Thyroid gland (tissue), 4 donors: ENCODE results near the gene ZNF318. TPM values are rescaled to one million over a fixed set of nuclear protein-coding genes. Genes with fewer than 3 reads are reported as not detected.

Experiments
- DNase-seq, 2 donors: peaks; one replicate each; pipeline ENCODE4 v3.0.0-alpha.2; 2019
- H3K27ac ChIP-seq, 3 donors: fragments of 200-600 bp; sonication (generic); 1 replicate in 2 of 3; 2 replicates in 1 of 3; pipeline ENCODE4 v1.5.1; 2016 to 2019; ENCODE audit warnings: mild to moderate bottlenecking in 1 of 3, moderate library complexity in 1 of 3
- H3K27me3 ChIP-seq: fragments of 200-600 bp; sonication (generic); one replicate; pipeline ENCODE4 v1.5.1; 2019
- H3K36me3 ChIP-seq, 2 donors: fragments of 200-600 bp; sonication (generic); one replicate each; pipeline ENCODE4 v1.5.1; 2016 to 2019
- H3K4me1 ChIP-seq, 2 donors: fragments of 200-600 bp; sonication (generic); one replicate each; pipeline ENCODE4 v1.5.1; 2017 to 2019
- H3K4me3 ChIP-seq, 3 donors: fragments of 200-600 bp; sonication (generic); replicated peaks in 1 of 3; 1 replicate in 2 of 3; 2 replicates in 1 of 3; pipeline ENCODE4 v1.5.1; 2016; ENCODE audit warnings: mild to moderate bottlenecking in 1 of 3
- H3K9me3 ChIP-seq: fragments of 200-600 bp; sonication (generic); one replicate; pipeline ENCODE4 v1.5.1; 2017
- CTCF ChIP-seq, 6 experiments: fragments of 200-600 bp in 3 of 6; fragments of 450-650 bp in 3 of 6; sonication (generic) in 3 of 6; IDR thresholded peaks; one replicate each; pipeline ENCODE4 v1.5.1; 2016 to 2019; ENCODE audit warnings: antibody characterized with exemption in 6 of 6, mild to moderate bottlenecking in 2 of 6, inconsistent platforms in 1 of 6, moderate library complexity in 1 of 6
- POLR2A ChIP-seq, 2 donors: fragments of 450-650 bp; IDR thresholded peaks; one replicate each; pipeline ENCODE4 v1.6.1; 2017; ENCODE audit warnings: antibody characterized with exemption in 2 of 2, mild to moderate bottlenecking in 2 of 2, moderate library complexity in 1 of 2
- WGBS, 2 donors: methylation state at CpG; one replicate each; pipeline ENCODE4 v1.1.5; 2017; 5-methylcytosine and 5-hydroxymethylcytosine counted together
- intact Hi-C: fragments of 100-400 bp; cut with DNase I; formaldehyde crosslinking; loops from one replicate; pipeline ENCODE4 v1.15.1; 2023
- total RNA-seq, 4 donors: library from RNA; depleted of rRNA; stranded (reverse); fragments of >200 nt; gene quantifications; one replicate each; pipeline ENCODE4 v1.2.3, GENCODE V29; 2016

Gene ZNF318
- total RNA-seq, 4 donors from 2014 or later = 32.4 to 84.6 (median 37.5) TPM

GRCh38 chr6:43313813-43314212 is 55.6 kb downstream of the ZNF318 start:
- Histone ChIP-seq H3K9me3 (no peaks in the 10 kb centered on the region), H3K36me3 (no peaks in the 10 kb centered on the region), H3K27me3 (no peaks in the 10 kb centered on the region), H3K4me3 (no peak overlapping the region), H3K27ac (no peak overlapping the region), H3K4me1 (peaks cover 2 to 3% of the 10 kb centered on the region in 2 donors)
- TF ChIP-seq CTCF (IDR thresholded peaks at IDR 0.05) (no peak), POLR2A (IDR thresholded peaks at IDR 0.05) (no peak)
- intact Hi-C loops = no loop called here
- 88 to 89% methylated on average over 1 of the region's 1 CpG for WGBS, 2 donors
- DNase-seq = no peak

- intact Hi-C loops = no loop called here
Measured at GRCh38 chr6:43311666-43312065, 57.8 kb downstream of the ZNF318 start.

GRCh38 chr6:43310624-43311023 is 58.8 kb downstream of the ZNF318 start:
- intact Hi-C loops = no loop called here
- DNase-seq = no peak
- Histone ChIP-seq H3K27ac (no peak overlapping the region), H3K27me3 (no peaks in the 10 kb centered on the region), H3K9me3 (no peaks in the 10 kb centered on the region), H3K4me1 (peaks cover 9 to 12% of the 10 kb centered on the region in 2 donors), H3K36me3 (no peaks in the 10 kb centered on the region), H3K4me3 (no peak overlapping the region)
- TF ChIP-seq CTCF (IDR thresholded peaks at IDR 0.05) (no peak), POLR2A (IDR thresholded peaks at IDR 0.05) (no peak)

More at GRCh38 chr6:43311666-43312065, 57.8 kb downstream of the ZNF318 start:
- H3K4me3 ChIP-seq = no peak overlapping the region
- WGBS, 2 donors = 82 to 84% methylated on average over 3 of the region's 3 CpGs
- H3K27me3 ChIP-seq = no peaks in the 10 kb centered on the region
- TF ChIP-seq CTCF (IDR thresholded peaks at IDR 0.05) (no peak), POLR2A (IDR thresholded peaks at IDR 0.05) (no peak)
- DNase-seq = no peak
- no peaks in the 10 kb centered on the region for H3K9me3 ChIP-seq
- peaks cover 9 to 12% of the 10 kb centered on the region in 2 donors for H3K4me1 ChIP-seq
- no peaks in the 10 kb centered on the region for H3K36me3 ChIP-seq
- no peak overlapping the region for H3K27ac ChIP-seq

GRCh38 chr6:43310134-43310533 is 59.3 kb downstream of the ZNF318 start:
- peaks cover 9 to 12% of the 10 kb centered on the region in 2 donors for H3K4me1 ChIP-seq
- no peaks in the 10 kb centered on the region for H3K27me3 ChIP-seq
- no peak for TF ChIP-seq CTCF (IDR thresholded peaks at IDR 0.05)
- no peak for TF ChIP-seq POLR2A (IDR thresholded peaks at IDR 0.05)
- H3K9me3 ChIP-seq = no peaks in the 10 kb centered on the region
- no peak overlapping the region for H3K4me3 ChIP-seq
- intact Hi-C loops = no loop called here
- no peak overlapping the region for H3K27ac ChIP-seq
- no peaks in the 10 kb centered on the region for H3K36me3 ChIP-seq
- WGBS, 2 donors = 90 to 94% methylated on average over 2 of the region's 2 CpGs
- no peak for DNase-seq

- Histone ChIP-seq H3K9me3 (no peaks in the 10 kb centered on the region), H3K27ac (no peak overlapping the region), H3K36me3 (no peaks in the 10 kb centered on the region), H3K4me3 (peak overlapping the region in 1 of 3 donors; percentile 21), H3K27me3 (no peaks in the 10 kb centered on the region), H3K4me1 (peaks cover 9 to 12% of the 10 kb centered on the region in 2 donors)
- WGBS, 2 donors = 34 to 37% methylated on average over 9 of the region's 9 CpGs
- intact Hi-C loops = no loop called here
- no peak for DNase-seq
- TF ChIP-seq CTCF (IDR thresholded peaks at IDR 0.05) = no peak
- TF ChIP-seq POLR2A (IDR thresholded peaks at IDR 0.05) = no peak
Measured at GRCh38 chr6:43308990-43309477, 60.4 kb downstream of the ZNF318 start.
